Dedifferentiated amniotic fluid mesenchymal stem cell (primary cell): ENCODE data around the gene ILRUN.
"Not testable (repeated sequence)": the region's sequence is repeated elsewhere in the genome, so short reads cannot be mapped to it uniquely, and the experiment has no call there.

Experiments
- DNase-seq: peaks from one replicate; pipeline ENCODE4 v3.0.0-alpha.2; 2016; ENCODE audit errors: extremely low spot score

ILRUN gene

DNA sequence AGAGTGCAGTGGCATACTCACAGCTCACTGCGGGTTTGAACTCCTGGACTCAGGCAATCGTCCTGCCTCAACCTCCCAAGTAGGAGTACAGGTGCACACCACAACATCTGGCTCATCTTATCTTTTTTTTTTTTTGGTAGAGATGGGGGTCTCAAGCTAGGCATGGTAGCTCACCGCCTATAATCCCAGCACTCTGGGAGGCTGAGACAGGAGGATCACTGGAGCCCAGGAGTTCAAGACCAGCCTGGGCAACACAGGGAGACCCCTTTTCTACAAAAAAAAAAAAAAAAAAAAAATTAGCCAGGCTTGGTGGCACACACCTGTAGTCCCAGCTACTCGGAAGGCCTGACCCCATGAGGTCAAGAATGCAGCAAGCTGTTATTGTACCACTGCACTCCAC, 31.5 kb downstream of the ILRUN start:
- DNase-seq, result no peak

DNA sequence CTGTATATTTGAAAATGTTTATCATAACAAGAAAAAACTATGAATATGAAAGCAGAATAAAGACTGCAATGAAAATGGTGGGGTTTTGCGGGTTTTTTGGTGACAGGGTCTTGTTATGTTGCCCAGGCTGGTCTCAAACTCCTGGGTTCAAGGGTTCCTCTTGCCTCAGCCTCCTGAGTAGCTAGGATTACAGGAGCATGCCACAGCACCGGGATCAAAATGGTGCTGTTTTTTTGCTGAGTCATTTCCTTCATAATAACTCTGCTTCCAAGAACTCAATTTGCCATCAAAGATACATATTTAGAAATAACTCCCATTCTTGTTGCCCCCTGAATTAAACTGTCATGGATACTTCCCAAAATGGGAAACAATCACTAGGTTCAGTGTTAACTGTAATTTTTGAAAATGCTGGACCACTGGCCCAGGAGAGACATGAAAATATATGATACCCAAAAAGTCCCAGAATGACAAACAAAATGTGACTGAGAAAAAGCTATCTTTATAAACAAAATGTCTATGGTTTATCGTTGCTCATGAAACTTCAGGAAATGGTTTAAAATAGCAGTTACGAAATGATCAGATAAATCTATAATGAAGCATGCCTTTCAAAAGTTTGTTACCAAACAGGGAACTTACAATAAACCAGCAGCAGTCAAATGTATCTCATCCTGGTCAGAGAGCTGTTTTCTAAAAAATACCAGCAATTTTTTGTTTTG, 32.2 kb downstream of the ILRUN start:
- DNase-seq, result no peak

DNA sequence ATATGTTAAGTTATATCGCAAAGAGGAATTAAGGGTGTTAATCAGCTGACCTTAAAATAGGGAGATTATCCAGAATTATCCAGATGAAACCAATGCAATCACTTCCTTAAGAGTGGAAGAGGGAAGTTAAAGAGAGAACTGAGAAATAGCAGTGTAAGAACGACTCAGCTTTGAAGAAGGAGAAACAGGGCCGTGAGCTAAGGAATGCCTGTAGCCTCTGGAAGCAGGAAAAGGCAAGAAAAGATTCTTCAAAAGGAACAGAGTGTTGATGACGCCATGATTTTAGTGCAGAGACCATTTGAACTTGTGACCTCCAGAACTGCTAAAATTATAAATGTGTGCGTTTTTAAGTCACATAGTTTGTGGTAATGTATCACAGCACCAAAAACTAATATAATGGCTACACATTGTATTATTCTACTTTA, 32.7 kb downstream of the ILRUN start:
- DNase-seq, result no peak

DNA sequence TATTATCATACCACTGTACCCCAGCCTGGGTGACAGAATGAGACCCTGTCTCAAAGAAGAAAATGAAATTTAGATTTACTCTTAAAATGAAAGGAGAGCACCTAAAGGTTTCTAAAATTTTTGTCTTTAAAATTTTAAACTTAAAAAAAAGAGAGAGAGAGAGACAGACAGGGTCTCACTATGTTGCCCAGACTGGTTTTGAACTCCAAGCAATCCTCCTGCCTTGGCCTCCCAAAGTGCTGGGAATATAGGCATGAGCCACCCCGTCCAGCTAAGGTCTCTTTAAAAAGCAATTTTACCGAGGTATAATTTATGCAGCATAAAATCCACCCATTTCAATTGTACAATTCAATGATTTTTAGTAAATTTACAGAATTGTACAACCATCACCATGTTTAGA, 33.2 kb downstream of the ILRUN start:
- no peak for DNase-seq

DNA sequence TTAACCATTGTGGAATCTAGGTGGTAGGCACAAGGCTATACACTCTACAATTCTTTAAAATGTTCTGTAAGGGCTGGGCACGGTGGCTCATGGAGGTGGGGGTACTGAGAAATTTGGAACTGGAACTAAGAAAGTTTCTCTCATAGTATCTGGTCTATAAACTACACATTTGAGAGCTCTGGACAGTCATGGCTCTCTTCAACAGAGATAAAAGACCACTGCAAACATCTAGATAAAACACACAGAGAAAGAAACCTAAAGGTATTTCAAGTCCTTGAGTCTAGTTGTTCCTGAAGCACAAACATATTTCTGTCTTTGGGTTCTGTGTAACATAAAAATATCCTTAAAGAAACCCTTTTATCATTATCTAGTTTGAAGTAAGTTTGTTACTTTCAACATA, 35.2 kb downstream of the ILRUN start:
- DNase-seq, result no peak

DNA sequence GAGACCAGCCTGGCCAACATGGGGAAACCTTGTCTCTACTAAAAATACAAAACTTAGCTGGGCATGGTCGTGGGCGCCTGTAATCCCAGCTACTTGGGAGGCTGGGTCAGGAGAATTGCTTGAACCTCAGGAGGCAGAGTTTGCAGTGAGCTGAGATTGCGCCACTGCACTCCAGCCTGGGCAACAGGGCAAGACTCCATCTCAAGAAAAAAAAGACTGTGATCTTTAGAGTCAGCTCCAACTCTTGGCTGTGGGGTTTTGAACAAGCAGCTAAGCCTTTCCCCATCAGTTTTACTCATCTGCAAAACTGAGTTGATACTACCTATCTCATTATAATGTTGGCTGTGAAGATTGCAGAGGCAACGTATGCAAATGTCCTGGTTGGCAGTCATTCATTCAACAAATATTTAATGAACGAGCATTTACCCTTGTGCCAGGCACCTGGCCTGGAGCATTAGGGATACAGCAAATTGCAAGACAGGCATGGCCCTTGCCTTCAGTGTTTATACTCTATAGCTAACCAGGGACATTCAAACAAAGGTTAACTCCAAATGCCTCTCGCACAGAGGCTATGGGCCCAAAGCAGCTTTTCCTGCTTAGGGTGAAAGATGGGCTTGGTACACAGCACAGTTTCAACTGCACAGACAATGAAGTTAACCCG, 37.8 kb downstream of the ILRUN start:
- DNase-seq, result no peak

DNA sequence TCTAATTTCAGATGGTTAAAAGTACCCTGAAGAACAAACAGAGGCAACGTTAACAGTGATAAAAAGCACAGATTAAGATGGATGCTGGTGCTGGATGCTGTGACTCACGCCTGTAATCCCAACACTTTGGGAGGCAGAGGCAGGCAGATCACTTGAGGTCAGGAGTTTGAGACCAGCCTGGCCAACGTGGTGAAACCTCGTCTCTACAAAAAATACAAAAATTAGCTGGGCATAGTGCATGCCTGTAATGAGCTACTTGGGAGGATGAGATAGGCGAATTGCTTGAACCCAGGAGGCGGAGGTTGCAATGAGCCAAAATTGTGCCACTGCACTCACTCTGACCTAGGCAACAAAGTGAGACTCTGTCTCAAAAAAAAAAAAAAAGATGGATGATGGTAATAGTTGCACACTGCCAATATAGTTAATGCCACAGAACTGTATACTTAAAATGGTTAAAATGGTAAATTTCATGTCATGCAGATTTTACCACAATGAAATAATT, 38.5 kb downstream of the ILRUN start:
- DNase-seq, result not testable (repeated sequence)

DNA sequence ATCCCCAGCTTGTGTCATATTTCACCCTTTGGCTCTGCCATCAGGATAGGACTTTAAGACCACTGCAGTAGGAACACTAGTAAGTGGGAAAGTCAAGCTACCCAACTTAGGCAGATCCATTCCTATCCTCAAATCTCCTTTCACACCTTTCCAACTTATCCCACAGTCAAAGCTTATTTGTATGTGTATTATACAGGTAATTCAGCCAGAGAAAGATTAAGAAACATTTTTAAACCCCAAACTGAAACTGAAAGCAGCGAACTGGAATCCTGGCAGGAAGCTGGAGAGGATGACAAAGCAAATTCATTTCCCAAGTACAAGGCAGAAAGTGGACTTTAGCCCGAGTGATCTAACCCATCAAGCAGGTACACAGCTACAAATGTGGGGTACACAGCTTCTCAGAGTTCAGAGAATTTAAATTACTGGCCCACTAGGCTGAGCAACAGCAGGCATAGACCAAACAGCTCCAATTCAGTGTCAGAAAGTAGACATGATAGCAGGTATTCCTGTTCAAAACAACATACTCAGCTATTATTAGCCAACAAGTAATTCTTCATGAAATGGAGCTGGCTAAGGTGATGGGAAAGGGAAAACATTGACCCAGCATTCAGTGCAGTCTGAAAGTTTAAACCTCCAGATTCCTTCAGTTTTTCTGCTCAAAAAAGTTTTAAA, 39.1 kb downstream of the ILRUN start:
- peak; percentile 81 for DNase-seq

DNA sequence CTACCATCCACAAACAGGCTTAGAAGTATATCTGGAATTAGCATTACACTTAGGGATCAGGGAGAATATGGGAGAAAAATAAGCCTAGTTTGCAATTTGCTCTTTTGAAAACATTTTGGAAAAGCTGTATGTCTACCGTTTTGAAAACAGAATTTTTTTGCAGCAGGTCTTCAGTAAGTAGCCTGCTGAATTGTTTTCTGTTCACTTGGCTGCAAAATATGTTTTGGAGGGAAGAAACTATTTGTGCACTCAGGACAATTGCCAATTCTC, 39.6 kb downstream of the ILRUN start:
- no peak for DNase-seq

DNA sequence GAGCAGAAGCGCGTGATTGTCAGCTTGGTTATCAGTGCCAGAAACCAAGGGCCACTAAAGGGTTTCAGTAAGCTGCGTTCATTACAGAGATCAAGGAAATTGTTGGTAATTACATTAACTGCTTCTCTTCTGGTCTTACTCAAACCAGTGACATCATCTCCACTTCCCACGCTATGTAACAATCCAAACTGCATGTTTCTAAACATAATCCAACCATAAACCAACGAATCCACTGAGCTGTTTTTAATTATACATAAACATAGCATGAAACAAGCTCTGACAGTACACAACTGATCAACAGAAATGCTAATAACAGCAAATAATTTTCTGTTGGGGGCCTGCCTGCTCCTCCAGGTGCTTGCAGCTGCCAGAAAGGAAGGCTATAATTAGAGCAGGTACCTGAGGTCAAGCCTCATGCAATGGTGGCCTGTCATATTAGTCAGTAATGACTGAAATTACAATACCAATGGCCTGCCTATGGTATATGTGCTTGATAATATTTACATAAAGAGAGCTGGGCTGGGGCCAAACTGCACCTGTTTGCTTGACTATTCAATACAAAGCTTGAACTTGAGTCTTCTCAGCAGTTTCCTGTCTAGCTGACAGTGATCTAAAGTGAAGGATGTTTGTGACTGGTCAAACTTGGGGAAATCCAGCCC, 40.1 kb downstream of the ILRUN start:
- peak; percentile 68 for DNase-seq

DNA sequence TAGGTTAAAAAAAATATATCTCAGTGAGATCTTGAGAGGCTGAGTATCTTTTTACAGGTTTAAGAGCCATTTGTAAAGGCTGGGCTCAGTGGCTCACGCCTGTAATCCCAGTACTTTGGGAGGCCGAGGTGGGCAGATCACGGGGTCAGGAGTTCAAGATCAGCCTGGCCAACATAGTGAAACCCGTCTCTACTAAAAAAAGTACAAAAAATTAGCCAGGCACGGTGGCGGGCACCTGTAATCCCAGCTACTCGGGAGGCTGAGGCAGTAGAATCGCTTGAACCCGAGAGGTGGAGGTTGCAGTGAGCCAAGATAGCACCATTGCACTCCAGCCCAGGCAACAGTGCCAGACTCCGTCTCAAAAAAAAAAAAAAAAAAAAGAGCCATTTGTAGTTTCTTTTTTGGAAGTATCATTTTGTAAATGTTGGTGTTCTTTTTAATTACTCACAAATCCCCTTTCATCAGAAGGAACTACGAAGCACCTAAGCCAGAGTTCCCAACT, 40.6 kb downstream of the ILRUN start:
- not testable (repeated sequence) for DNase-seq

DNA sequence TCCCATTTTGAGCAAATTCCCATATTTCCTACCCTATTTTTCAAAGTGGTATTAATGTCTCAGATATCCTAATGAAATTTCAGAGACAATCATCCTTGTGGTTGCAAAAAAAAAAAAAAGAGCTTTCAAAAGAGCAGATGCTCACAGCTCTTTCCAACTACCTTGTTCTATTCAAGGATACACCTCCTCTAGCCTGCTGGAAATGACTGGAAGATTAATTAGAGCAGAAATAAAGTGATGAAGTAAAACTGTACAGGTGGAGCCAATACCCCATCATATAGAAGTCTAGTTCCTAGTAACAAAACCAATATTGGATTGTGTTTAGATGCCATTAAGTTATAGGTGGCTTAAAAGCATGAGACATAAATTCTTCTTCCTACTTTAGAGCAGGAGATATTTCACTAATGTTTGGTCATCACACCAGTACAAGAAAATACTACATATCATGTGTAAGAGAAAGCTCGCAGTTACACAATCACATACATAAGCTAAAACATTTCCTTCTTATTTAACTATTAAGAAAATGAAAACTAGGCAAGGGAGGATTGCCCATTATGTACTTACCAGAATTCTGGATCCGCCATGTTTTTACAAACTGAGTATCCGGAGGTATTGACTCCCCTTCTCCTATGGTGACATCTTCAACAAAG, 42.4 kb downstream of the ILRUN start:
- no peak for DNase-seq

DNA sequence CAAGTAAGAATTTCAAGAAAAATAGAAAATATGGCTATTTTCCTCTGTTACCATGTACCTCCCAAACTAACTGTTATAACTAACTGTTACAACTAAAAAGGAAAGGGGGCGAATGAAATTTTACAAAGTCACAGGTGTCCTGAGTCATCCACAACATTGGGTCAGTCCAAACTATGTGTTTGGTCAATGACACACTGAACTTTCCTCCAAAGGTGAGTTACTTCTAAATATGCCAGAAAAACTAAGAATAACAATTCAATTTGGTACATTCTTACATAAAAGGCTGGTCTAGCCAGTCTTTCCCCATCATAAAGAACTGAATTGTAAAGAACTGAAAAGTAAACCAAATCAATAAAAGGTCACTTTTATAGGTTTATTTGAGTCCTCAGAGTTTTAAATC, 44.3 kb downstream of the ILRUN start:
- no peak for DNase-seq

DNA sequence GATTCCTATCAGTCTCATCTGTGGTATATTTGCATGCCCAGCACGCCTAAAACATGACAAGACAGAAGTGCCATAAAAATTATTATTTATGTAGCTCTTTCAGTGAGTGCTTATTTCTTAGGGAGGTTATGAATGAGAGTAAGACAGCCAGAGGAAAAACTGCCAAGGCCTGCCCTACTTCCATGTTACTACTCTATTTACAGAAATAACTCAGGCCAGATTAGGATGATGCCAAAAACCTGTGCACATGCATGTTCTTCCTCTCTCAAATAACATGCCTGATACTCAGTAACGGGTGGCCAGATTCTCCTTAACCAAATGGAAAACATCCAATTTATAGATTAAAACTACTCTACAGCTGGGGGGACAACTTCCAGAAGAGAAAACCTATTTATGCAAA, 45.7 kb downstream of the ILRUN start:
- DNase-seq, result no peak

DNA sequence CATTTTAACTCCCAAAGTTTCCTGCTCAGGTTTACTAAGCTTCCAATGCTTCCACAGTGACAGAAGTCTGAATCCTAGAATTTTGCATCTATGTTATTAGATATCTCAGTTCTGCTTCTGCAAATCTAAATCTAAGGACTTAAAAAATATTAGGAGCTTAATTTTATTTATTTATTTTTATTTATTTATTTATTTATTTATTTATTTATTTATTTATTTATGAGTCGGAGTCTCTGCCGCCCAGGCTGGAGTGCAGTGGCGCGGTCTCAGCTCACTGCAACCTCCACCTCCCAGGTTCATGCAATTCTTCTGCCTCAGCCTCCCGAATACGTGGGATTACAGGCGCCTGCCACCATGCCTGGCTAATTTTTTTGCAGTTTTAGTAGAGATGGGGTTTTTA, 46.3 kb downstream of the ILRUN start:
- DNase-seq, result not testable (repeated sequence)

DNA sequence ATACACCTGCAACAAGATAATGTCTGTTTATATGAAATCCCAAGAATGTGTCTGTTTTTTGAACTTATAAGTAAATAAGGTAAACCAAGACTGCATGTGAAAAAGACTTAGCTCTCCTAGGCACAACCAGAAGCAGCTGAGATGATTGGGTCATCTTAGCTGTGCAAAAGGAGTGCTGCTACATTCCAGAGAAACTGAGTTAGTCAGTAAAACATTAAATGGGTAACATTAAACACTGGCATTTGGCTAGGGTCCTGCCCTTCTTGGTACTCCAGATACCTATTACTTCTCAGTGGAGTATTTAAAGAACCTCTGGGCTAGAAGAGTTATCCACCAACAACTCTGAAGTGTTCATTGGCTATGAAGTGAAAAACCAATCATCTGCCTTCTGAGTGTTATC, 47.8 kb downstream of the ILRUN start:
- DNase-seq, result no peak
